ENCODE results near the gene MAP7D2.

DNA sequence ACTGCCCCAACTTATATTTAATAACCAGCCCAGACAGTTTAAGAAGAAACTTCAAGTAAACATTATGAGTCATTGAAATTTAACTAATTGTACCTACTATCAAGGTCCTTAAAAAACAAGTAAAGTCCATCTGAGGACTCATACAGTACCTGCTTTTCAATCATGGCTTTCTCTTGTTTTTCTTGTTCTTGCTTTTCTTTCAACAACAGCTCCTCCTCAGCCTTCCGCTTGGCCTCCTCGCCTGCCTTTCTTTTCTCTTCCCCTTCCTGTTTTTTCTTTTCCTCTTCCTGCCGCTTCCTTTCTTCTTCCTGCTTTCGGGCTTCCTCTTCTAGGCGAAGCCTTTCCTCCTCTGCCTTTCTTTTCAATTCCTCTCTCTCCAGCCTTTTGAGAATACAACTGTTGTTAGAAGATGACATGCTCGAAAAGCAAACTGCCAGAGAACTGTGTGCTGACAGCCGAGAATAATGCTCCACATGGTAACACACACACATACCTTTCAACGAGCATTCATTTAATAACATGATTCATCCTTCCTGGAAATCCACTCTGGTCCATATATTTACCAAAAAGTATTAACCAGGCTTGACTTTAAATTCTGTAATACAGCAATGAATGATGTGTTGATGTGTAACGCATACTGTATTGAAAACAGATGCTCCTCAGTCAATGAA lies 100.6 kb downstream of the MAP7D2 start:
- TF ChIP-seq TBL1XR1 (IDR thresholded peaks at IDR 0.05; ENCODE audit: borderline replicate concordance, low read length, partially characterized antibody) (no peak), SIN3A (IDR thresholded peaks at IDR 0.05; ENCODE audit: borderline replicate concordance, low read depth, low read length) (no peak), FOXC1 (CRISPR knock-in tag; IDR thresholded peaks at IDR 0.05; ENCODE audit: borderline replicate concordance) (no peak), PHB2 (IDR thresholded peaks at IDR 0.05; ENCODE audit: partially characterized antibody) (no peak), POLR2AphosphoS5 (IDR thresholded peaks at IDR 0.05; ENCODE audit: low read depth, low read length) (no peak)
- TF ChIP-seq, protein P1, sequence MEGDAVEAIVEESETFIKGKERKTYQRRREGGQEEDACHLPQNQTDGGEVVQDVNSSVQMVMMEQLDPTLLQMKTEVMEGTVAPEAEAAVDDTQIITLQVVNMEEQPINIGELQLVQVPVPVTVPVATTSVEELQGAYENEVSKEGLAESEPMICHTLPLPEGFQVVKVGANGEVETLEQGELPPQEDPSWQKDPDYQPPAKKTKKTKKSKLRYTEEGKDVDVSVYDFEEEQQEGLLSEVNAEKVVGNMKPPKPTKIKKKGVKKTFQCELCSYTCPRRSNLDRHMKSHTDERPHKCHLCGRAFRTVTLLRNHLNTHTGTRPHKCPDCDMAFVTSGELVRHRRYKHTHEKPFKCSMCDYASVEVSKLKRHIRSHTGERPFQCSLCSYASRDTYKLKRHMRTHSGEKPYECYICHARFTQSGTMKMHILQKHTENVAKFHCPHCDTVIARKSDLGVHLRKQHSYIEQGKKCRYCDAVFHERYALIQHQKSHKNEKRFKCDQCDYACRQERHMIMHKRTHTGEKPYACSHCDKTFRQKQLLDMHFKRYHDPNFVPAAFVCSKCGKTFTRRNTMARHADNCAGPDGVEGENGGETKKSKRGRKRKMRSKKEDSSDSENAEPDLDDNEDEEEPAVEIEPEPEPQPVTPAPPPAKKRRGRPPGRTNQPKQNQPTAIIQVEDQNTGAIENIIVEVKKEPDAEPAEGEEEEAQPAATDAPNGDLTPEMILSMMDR (CRISPR knock-in tag; IDR thresholded peaks at IDR 0.05) = no peak
- TF ChIP-seq, protein P2, sequence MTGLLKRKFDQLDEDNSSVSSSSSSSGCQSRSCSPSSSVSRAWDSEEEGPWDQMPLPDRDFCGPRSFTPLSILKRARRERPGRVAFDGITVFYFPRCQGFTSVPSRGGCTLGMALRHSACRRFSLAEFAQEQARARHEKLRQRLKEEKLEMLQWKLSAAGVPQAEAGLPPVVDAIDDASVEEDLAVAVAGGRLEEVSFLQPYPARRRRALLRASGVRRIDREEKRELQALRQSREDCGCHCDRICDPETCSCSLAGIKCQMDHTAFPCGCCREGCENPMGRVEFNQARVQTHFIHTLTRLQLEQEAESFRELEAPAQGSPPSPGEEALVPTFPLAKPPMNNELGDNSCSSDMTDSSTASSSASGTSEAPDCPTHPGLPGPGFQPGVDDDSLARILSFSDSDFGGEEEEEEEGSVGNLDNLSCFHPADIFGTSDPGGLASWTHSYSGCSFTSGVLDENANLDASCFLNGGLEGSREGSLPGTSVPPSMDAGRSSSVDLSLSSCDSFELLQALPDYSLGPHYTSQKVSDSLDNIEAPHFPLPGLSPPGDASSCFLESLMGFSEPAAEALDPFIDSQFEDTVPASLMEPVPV (CRISPR knock-in tag; IDR thresholded peaks at IDR 0.05) = no peak
- TF ChIP-seq, protein P3, sequence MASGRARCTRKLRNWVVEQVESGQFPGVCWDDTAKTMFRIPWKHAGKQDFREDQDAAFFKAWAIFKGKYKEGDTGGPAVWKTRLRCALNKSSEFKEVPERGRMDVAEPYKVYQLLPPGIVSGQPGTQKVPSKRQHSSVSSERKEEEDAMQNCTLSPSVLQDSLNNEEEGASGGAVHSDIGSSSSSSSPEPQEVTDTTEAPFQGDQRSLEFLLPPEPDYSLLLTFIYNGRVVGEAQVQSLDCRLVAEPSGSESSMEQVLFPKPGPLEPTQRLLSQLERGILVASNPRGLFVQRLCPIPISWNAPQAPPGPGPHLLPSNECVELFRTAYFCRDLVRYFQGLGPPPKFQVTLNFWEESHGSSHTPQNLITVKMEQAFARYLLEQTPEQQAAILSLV (CRISPR knock-in tag; IDR thresholded peaks at IDR 0.05; ENCODE audit: borderline replicate concordance) = no peak

All from HepG2 (cell line).